GM12878 (cell line): ENCODE measurements around the gene ASB6. TPM values are rescaled to one million over a fixed set of nuclear protein-coding genes. Genes with fewer than 3 reads are reported as not detected.

ENCODE experiments used
- ATAC-seq: fragments of 200-7000 bp; cut with Tn5 transposase; 3 replicates; pipeline ENCODE4 v1.9.1; 2020; ENCODE audit warnings: mild to moderate bottlenecking, moderate library complexity
- BruUV-seq: library from RNA; stranded (reverse); fragments of 400-500 nt; replicated peaks from 2 replicates; lab custom pipeline; 2021; lab: Mats Ljungman, UMichigan
- CTCF ChIA-PET: fragments of 300-600 bp; sonication (Branson Sonifier 250); formaldehyde crosslinking; extraction: SDS; loops from one replicate; lab custom pipeline; 2021; ENCODE audit warnings: inconsistent platforms; lab: Yijun Ruan, JAX
- POLR2A ChIA-PET: fragments of 350-600 bp; formaldehyde crosslinking; extraction: SDS; loops from one replicate; lab custom pipeline; 2021; ENCODE audit warnings: inconsistent platforms; lab: Charles Lee
- RAD21 ChIA-PET: fragments of 300-600 bp; sonication (Branson Sonifier 250); formaldehyde crosslinking; loops from one replicate; lab custom pipeline; 2023; ENCODE audit warnings: antibody characterized with exemption; ENCODE audit not compliant: unreplicated experiment; lab: Charles Lee
- SMC1A ChIA-PET: fragments of 300-600 bp; sonication (Branson Sonifier 250); formaldehyde crosslinking; loops from one replicate; lab custom pipeline; 2023; ENCODE audit not compliant: unreplicated experiment, uncharacterized antibody; lab: Charles Lee
- DNase-seq: peaks from one replicate; pipeline ENCODE4 v3.0.0-alpha.2; 2011; ENCODE audit warnings: low read depth, low spot score
- FAIRE-seq: peaks from 3 replicates; lab custom pipeline; 2011; peaks lifted over from hg19 to GRCh38; lab: Jason Lieb, UNC
- H2AFZ ChIP-seq: 2 replicates; pipeline ENCODE4 v1.6.0; 2011; ENCODE audit warnings: low read depth, low read length, control low read depth; ENCODE audit not compliant: control insufficient read depth
- H3K27ac ChIP-seq: 2 replicates; pipeline ENCODE4 v1.5.1; 2011; ENCODE audit warnings: control low read depth; ENCODE audit not compliant: control insufficient read depth, insufficient read depth
- H3K27me3 ChIP-seq, 2 experiments: replicated peaks in 1 of 2; 2 replicates each; pipeline versions ENCODE4 v1.6.0 to v1.6.1; 2011; ENCODE audit warnings: low read length in 1 of 2; ENCODE audit not compliant: control insufficient read depth in 2 of 2, insufficient read depth in 2 of 2
- H3K36me3 ChIP-seq, 2 experiments: 2 replicates each; pipeline ENCODE4 v1.5.1; 2011; ENCODE audit warnings: low read length in 1 of 2; ENCODE audit not compliant: control insufficient read depth in 2 of 2, insufficient read depth in 2 of 2
- H3K4me1 ChIP-seq: 2 replicates; pipeline ENCODE4 v1.6.1; 2011; ENCODE audit warnings: mild to moderate bottlenecking, low read length, moderate library complexity, mixed read lengths; ENCODE audit not compliant: control insufficient read depth, insufficient read depth
- H3K4me2 ChIP-seq: 2 replicates; pipeline ENCODE4 v1.6.0; 2011; ENCODE audit warnings: control low read depth; ENCODE audit not compliant: control insufficient read depth, insufficient read depth
- H3K4me3 ChIP-seq: fragments of 200-600 bp; sonication (generic); 2 replicates; pipeline ENCODE4 v1.5.1; 2016
- H3K79me2 ChIP-seq: 2 replicates; pipeline ENCODE4 v1.6.0; 2011; ENCODE audit warnings: low read length; ENCODE audit not compliant: control insufficient read depth, insufficient read depth
- H3K9ac ChIP-seq: 2 replicates; pipeline ENCODE4 v1.8.0; 2011; ENCODE audit warnings: low read length, control low read depth, mixed read lengths; ENCODE audit not compliant: control insufficient read depth, insufficient read depth
- H3K9me3 ChIP-seq: replicated peaks from 3 replicates; pipeline ENCODE4 v1.5.1; 2011; ENCODE audit warnings: mild to moderate bottlenecking, low read length; ENCODE audit not compliant: control insufficient read depth, insufficient read depth
- H4K20me1 ChIP-seq: 2 replicates; pipeline ENCODE4 v1.6.0; 2011; ENCODE audit not compliant: control insufficient read depth, insufficient read depth
- CHD2 ChIP-seq: IDR thresholded peaks from 2 replicates; pipeline ENCODE4 v1.6.1; 2011; ENCODE audit warnings: low read depth, low read length, improper control_type of control experiment, borderline replicate concordance
- CREB1 ChIP-seq: IDR thresholded peaks from 2 replicates; pipeline ENCODE4 v1.6.1; 2012; ENCODE audit warnings: low read depth, mild to moderate bottlenecking, inconsistent platforms
- EP300 ChIP-seq, 2 experiments: fragments of 150-350 bp in 1 of 2; IDR thresholded peaks; 2 replicates each; pipeline ENCODE4 v1.6.1; 2011 to 2012; ENCODE audit warnings: low read depth in 2 of 2, low read length in 2 of 2, borderline replicate concordance in 1 of 2, improper control_type of control experiment in 1 of 2, inconsistent platforms in 1 of 2; ENCODE audit not compliant: control insufficient read depth in 1 of 2
- FOS ChIP-seq: IDR thresholded peaks from 3 replicates; pipeline ENCODE4 v1.6.1; 2011; ENCODE audit warnings: borderline replicate concordance; ENCODE audit not compliant: insufficient read length; ENCODE audit errors: extremely low read depth
- GABPA ChIP-seq: IDR thresholded peaks from 2 replicates; pipeline ENCODE4 v1.6.1; 2014; ENCODE audit warnings: antibody characterized with exemption, low read depth, mild to moderate bottlenecking, inconsistent platforms
- IRF4 ChIP-seq: IDR thresholded peaks from 2 replicates; pipeline ENCODE4 v1.6.1; 2011; ENCODE audit warnings: low read depth, low read length
- MAX ChIP-seq: IDR thresholded peaks from 2 replicates; pipeline ENCODE4 v1.6.1; 2012; ENCODE audit warnings: low read depth, low read length, improper control_type of control experiment
- MEF2B ChIP-seq: fragments of 450-650 bp; IDR thresholded peaks from 2 replicates; pipeline ENCODE4 v1.6.1; 2018; ENCODE audit warnings: mild to moderate bottlenecking, moderate library complexity; ENCODE audit not compliant: partially characterized antibody, poor library complexity, severe bottlenecking
- MTA3 ChIP-seq: IDR thresholded peaks from 2 replicates; pipeline ENCODE4 v1.6.1; 2012; ENCODE audit warnings: low read length, inconsistent platforms, borderline replicate concordance
- MXI1 ChIP-seq: fragments of 150-350 bp; IDR thresholded peaks from 2 replicates; pipeline ENCODE4 v1.6.1; 2011; ENCODE audit warnings: low read depth, mild to moderate bottlenecking, inconsistent platforms, low read length, improper control_type of control experiment
- NFYA ChIP-seq: IDR thresholded peaks from 2 replicates; pipeline ENCODE4 v1.6.1; 2011; ENCODE audit warnings: low read depth, mild to moderate bottlenecking, low read length, improper control_type of control experiment, borderline replicate concordance
- POLR2A ChIP-seq: IDR thresholded peaks from 2 replicates; pipeline ENCODE4 v1.6.1; 2011; ENCODE audit warnings: low read depth, mild to moderate bottlenecking, low read length
- SUZ12 ChIP-seq: fragments of 200-600 bp; sonication (generic); IDR thresholded peaks from one replicate; pipeline ENCODE4 v1.6.1; 2018; ENCODE audit warnings: antibody characterized with exemption, mild to moderate bottlenecking; ENCODE audit not compliant: unreplicated experiment
- TBL1XR1 ChIP-seq: IDR thresholded peaks from 2 replicates; pipeline ENCODE4 v1.6.1; 2012; ENCODE audit warnings: low read depth, low read length, improper control_type of control experiment
- USF2 ChIP-seq: IDR thresholded peaks from 2 replicates; pipeline ENCODE4 v1.6.1; 2011; ENCODE audit warnings: low read depth, low read length, improper control_type of control experiment, borderline replicate concordance
- ZNF274 ChIP-seq: IDR thresholded peaks from one replicate; pipeline ENCODE4 v1.8.0; 2011; ENCODE audit not compliant: insufficient read length, insufficient read depth
- WGBS: methylation state at CpG from one replicate; pipeline ENCODE4 v1.1.6; 2016; ENCODE audit warnings: low lambda C conversion rate; ENCODE audit not compliant: insufficient replicate concordance, insufficient coverage; ENCODE audit errors: missing lambda C conversion rate; 5-methylcytosine and 5-hydroxymethylcytosine counted together
- in situ Hi-C: fragments of 300-500 bp; cut with MboI; formaldehyde crosslinking; loops from 9 replicates; pipeline ENCODE4 v1.14.3; 2018; ENCODE audit warnings: mixed read lengths
- intact Hi-C: fragments of 100-400 bp; cut with micrococcal nuclease; formaldehyde crosslinking; loops from one replicate; pipeline ENCODE4 v1.14.2; 2022; ENCODE audit not compliant: unreplicated experiment
- polyA plus RNA-seq, 11 experiments: library from polyadenylated mRNA; depleted of rRNA in 4 of 11; unstranded in 6 of 11; stranded (reverse) in 5 of 11; fragments of >200 nt; fragmentation: Nextera tagmentation in 4 of 11; fragmentation: Illumina TruSeq in 1 of 11; extraction: Ambion mirVana in 4 of 11; extraction: Trizol in 1 of 11; gene quantifications; 1 replicate in 1 of 11; 2 replicates in 10 of 11; pipeline versions ENCODE4 v1.2.1 to v1.2.3, GENCODE V29; 2011 to 2016; ENCODE audit warnings: inconsistent platforms in 2 of 11, missing spikeins in 2 of 11, low read depth in 1 of 11
- total RNA-seq, 4 experiments: library from RNA; depleted of rRNA in 3 of 4; stranded (reverse); fragments of >200 nt in 3 of 4; fragmentation: Illumina TruSeq in 1 of 4; extraction: Trizol in 1 of 4; gene quantifications; 2 replicates each; pipeline versions ENCODE4 v1.2.1 to v1.2.3, GENCODE V29; 2013 to 2021

The ASB6 gene
- total and polyA plus RNA-seq, 10 of the 15 experiments (the other 5 are each of a cell fraction or from before 2014, with no cell fraction given) = 0.80 to 18.2 (median 9.9) TPM

GRCh38 chr9:129650680-129651235 is 8.8 kb upstream of the ASB6 start (continued):
- no peak for TF ChIP-seq MEF2B

- POLR2A ChIA-PET = no interaction called here
- no peak overlapping the region for H3K9ac ChIP-seq
- RAD21 ChIA-PET = no interaction called here
- BruUV-seq = no TSS peak
- WGBS = 57% methylated on average over 19 of the region's 20 CpGs
- H3K4me1 ChIP-seq = no peaks in the 10 kb centered on the region
- no peaks in the 10 kb centered on the region for H3K79me2 ChIP-seq
- H3K4me2 ChIP-seq = no peak overlapping the region
- CTCF ChIA-PET = no interaction called here
- H3K36me3 ChIP-seq = no peaks in the 10 kb centered on the region; a peak in 1 of 4 replicates
- ATAC-seq (no peak), DNase-seq (no peak), FAIRE-seq (no peak)
- H2AFZ ChIP-seq = no peak overlapping the region
- SMC1A ChIA-PET = no interaction called here
- intact Hi-C loops = no loop called here
- H3K9me3 ChIP-seq = no peaks in the 10 kb centered on the region
- in situ Hi-C loops = loop anchor here (5.0 kb wide), 1 partner anchor 132 kb away; no protein-coding TSS in a partner anchor
- no peaks in the 10 kb centered on the region; a peak in 1 of 4 replicates for H3K27me3 ChIP-seq
- H4K20me1 ChIP-seq = no peaks in the 10 kb centered on the region
- H3K4me3 ChIP-seq = no peak overlapping the region
- no peak overlapping the region for H3K27ac ChIP-seq
- TF ChIP-seq MXI1 = no peak
- TF ChIP-seq TBL1XR1 = no peak
- TF ChIP-seq GABPA = no peak
- TF ChIP-seq IRF4 = no peak
- TF ChIP-seq POLR2A = no peak
- TF ChIP-seq MTA3 = no peak
- no peak for TF ChIP-seq CREB1
- no peak for TF ChIP-seq ZNF274
- TF ChIP-seq CHD2 = no peak
- TF ChIP-seq MAX = no peak
- TF ChIP-seq SUZ12 = no peak
- no peak for TF ChIP-seq USF2
- TF ChIP-seq NFYA = no peak
- TF ChIP-seq FOS = no peak
- no peak for TF ChIP-seq EP300 (IDR thresholded peaks at IDR 0.05; ENCODE audit: borderline replicate concordance in 1 of 2, control insufficient read depth in 1 of 2, low read depth in 2 of 2, low read length in 2 of 2)
These were observed 8.1 kb upstream of the ASB6 start for GRCh38 chr9:129649726-129650679.
